Transverse colon (tissue), 4 donors: ENCODE measurements around the gene GMDS. TPM values are rescaled to one million over a fixed set of nuclear protein-coding genes. Genes with fewer than 3 reads are reported as not detected.

Source experiments
- DNase-seq: peaks from one replicate; pipeline ENCODE4 v3.0.0-alpha.2; 2019
- H3K27ac ChIP-seq, 4 donors: fragments of 200-600 bp; sonication (generic); 2 replicates each; pipeline ENCODE4 v1.5.1; 2016 to 2018; ENCODE audit warnings: inconsistent platforms in 4 of 4
- H3K27me3 ChIP-seq: fragments of 200-600 bp; sonication (generic); 2 replicates; pipeline ENCODE4 v1.5.1; 2017; ENCODE audit warnings: inconsistent platforms
- H3K36me3 ChIP-seq, 4 donors: fragments of 200-600 bp; sonication (generic); 2 replicates each; pipeline ENCODE4 v1.5.1; 2017 to 2019; ENCODE audit warnings: inconsistent platforms in 4 of 4
- H3K4me1 ChIP-seq, 4 donors: fragments of 200-600 bp; sonication (generic); 2 replicates each; pipeline ENCODE4 v1.5.1; 2017 to 2020; ENCODE audit warnings: inconsistent platforms in 4 of 4
- H3K4me3 ChIP-seq, 4 donors: fragments of 200-600 bp; sonication (generic); 1 replicate in 1 of 4; 2 replicates in 3 of 4; pipeline versions ENCODE4 v1.5.1 to v1.6.1; 2017 to 2019; ENCODE audit warnings: inconsistent platforms in 4 of 4
- H3K9me3 ChIP-seq, 2 donors: fragments of 200-600 bp; sonication (generic); 2 replicates each; pipeline ENCODE4 v1.5.1; 2017 to 2019; ENCODE audit warnings: inconsistent platforms in 2 of 2
- CTCF ChIP-seq, 5 experiments: fragments of 200-600 bp in 3 of 5; fragments of 450-650 bp in 2 of 5; sonication (generic) in 3 of 5; IDR thresholded peaks; 1 replicate in 2 of 5; 2 replicates in 3 of 5; pipeline ENCODE4 v1.5.1; 2016 to 2017; ENCODE audit warnings: antibody characterized with exemption in 5 of 5, inconsistent platforms in 3 of 5, mild to moderate bottlenecking in 2 of 5, moderate library complexity in 1 of 5
- EP300 ChIP-seq: sonication (generic); formaldehyde crosslinking; IDR thresholded peaks from one replicate; pipeline ENCODE4 v1.6.1; 2017; ENCODE audit warnings: antibody characterized with exemption, low read depth
- POLR2A ChIP-seq: fragments of 450-650 bp; IDR thresholded peaks from one replicate; pipeline ENCODE4 v1.6.1; 2016; ENCODE audit warnings: antibody characterized with exemption, mild to moderate bottlenecking, moderate library complexity
- POLR2AphosphoS5 ChIP-seq, 3 donors: sonication (generic); formaldehyde crosslinking; IDR thresholded peaks; one replicate each; pipeline ENCODE4 v1.6.1; 2016; ENCODE audit warnings: antibody characterized with exemption in 3 of 3
- WGBS, 2 donors: methylation state at CpG; one replicate each; pipeline ENCODE4 v1.1.5; 2018; ENCODE audit warnings: low coverage in 1 of 2; 5-methylcytosine and 5-hydroxymethylcytosine counted together
- in situ Hi-C, 4 donors: fragments of 200-750 bp; cut with MboI; loops; one replicate each; pipeline versions ENCODE4 v1.15.0 to v1.15.1; 2017; ENCODE audit warnings: low sequenced_read_pairs in 3 of 4, low pct_ligation_motif_present in 1 of 4, low pct_unique_long_range_greater_than_20kb in 1 of 4
- intact Hi-C: fragments of 100-400 bp; cut with DNase I; formaldehyde crosslinking; loops from one replicate; pipeline ENCODE4 v1.15.1; 2023; ENCODE audit warnings: low total_unique reads
- total RNA-seq, 4 donors: library from RNA; depleted of rRNA; stranded (reverse); fragments of >200 nt; gene quantifications; one replicate each; pipeline ENCODE4 v1.1.0, GENCODE V29; 2016

The GMDS gene
- total RNA-seq, 4 donors from 2014 or later: 66.2 to 546 (median 102) TPM

- Histone ChIP-seq H3K27ac (peak overlapping the region in 1 of 4 donors; percentile 29), H3K4me1 (peaks cover 0 to 17% (median 10%) of the 10 kb centered on the region in 4 donors), H3K27me3 (no peaks in the 10 kb centered on the region), H3K4me3 (no peak overlapping the region), H3K36me3 (no peaks in the 10 kb centered on the region), H3K9me3 (no peaks in the 10 kb centered on the region)
- WGBS, 2 donors: 67 to 80% methylated on average over 2 to 3 of the region's 3 CpGs
- TF ChIP-seq CTCF (IDR thresholded peaks at IDR 0.05): no peak
- TF ChIP-seq POLR2A: no peak
- no peak for TF ChIP-seq EP300
- no peak for TF ChIP-seq POLR2AphosphoS5 (IDR thresholded peaks at IDR 0.05)
- no peak for DNase-seq
- intact Hi-C loops (no loop called here), in situ Hi-C loops (no loop called here)
These were observed 413.0 kb downstream of the GMDS start for GRCh38 chr6:1832358-1832757.

- Histone ChIP-seq H3K27me3 (no peaks in the 10 kb centered on the region), H3K36me3 (no peaks in the 10 kb centered on the region), H3K4me1 (peaks cover 0 to 13% (median 8%) of the 10 kb centered on the region in 4 donors), H3K4me3 (no peak overlapping the region), H3K9me3 (no peaks in the 10 kb centered on the region), H3K27ac (no peak overlapping the region)
- DNase-seq: no peak
- in situ Hi-C loops: no loop called here
- 50 to 96% methylated on average over 1 of the region's 1 CpG for WGBS, 2 donors
- TF ChIP-seq EP300 (no peak), POLR2AphosphoS5 (IDR thresholded peaks at IDR 0.05) (no peak), CTCF (IDR thresholded peaks at IDR 0.05) (no peak), POLR2A (no peak)
- intact Hi-C loops: no loop called here
These were observed 417.2 kb downstream of the GMDS start for GRCh38 chr6:1827984-1828793.

- no peak overlapping the region for H3K4me3 ChIP-seq
- in situ Hi-C loops (no loop called here), intact Hi-C loops (no loop called here)
- no peak for DNase-seq
- WGBS, 2 donors: 91 to 96% methylated on average over 3 to 5 of the region's 5 CpGs
- no peak for TF ChIP-seq CTCF (IDR thresholded peaks at IDR 0.05)
- no peak for TF ChIP-seq POLR2A
- TF ChIP-seq POLR2AphosphoS5 (IDR thresholded peaks at IDR 0.05): no peak
- TF ChIP-seq EP300: no peak
- H3K27ac ChIP-seq: no peak overlapping the region
- H3K9me3 ChIP-seq: no peaks in the 10 kb centered on the region
- no peaks in the 10 kb centered on the region for H3K36me3 ChIP-seq
- H3K27me3 ChIP-seq: no peaks in the 10 kb centered on the region
- H3K4me1 ChIP-seq: peaks cover 0 to under 1% (median 0%) of the 10 kb centered on the region in 4 donors
These were observed 419.5 kb downstream of the GMDS start for GRCh38 chr6:1825926-1826325.

GRCh38 chr6:1825277-1825676, 420.1 kb downstream of the GMDS start:
- Histone ChIP-seq H3K9me3 (no peaks in the 10 kb centered on the region), H3K4me3 (no peak overlapping the region), H3K4me1 (peaks cover 0 to 3% (median 0%) of the 10 kb centered on the region in 4 donors), H3K36me3 (no peaks in the 10 kb centered on the region), H3K27ac (no peak overlapping the region), H3K27me3 (no peaks in the 10 kb centered on the region)
- WGBS, 2 donors: 50 to 66% methylated on average over 1 of the region's 1 CpG
- TF ChIP-seq EP300: no peak
- TF ChIP-seq CTCF (IDR thresholded peaks at IDR 0.05): no peak
- TF ChIP-seq POLR2AphosphoS5 (IDR thresholded peaks at IDR 0.05): no peak
- TF ChIP-seq POLR2A: no peak
- intact Hi-C loops (no loop called here), in situ Hi-C loops (no loop called here)
- DNase-seq: no peak
